Esophagus muscularis mucosa (tissue), 4 donors: ENCODE results near the gene ZC3H10.

Experiments
- CTCF ChIP-seq, 3 experiments: fragments of 200-600 bp in 2 of 3; fragments of 450-650 bp in 1 of 3; sonication (generic) in 2 of 3; IDR thresholded peaks; one replicate each; pipeline ENCODE4 v1.5.1; 2017 to 2019; ENCODE audit warnings: antibody characterized with exemption in 3 of 3, mild to moderate bottlenecking in 2 of 3, moderate library complexity in 1 of 3
- EP300 ChIP-seq: sonication (generic); formaldehyde crosslinking; IDR thresholded peaks from one replicate; pipeline ENCODE4 v1.6.1; 2017; ENCODE audit warnings: antibody characterized with exemption
- POLR2A ChIP-seq: fragments of 450-650 bp; IDR thresholded peaks from one replicate; pipeline ENCODE4 v1.6.1; 2017; ENCODE audit warnings: antibody characterized with exemption, moderate library complexity, mild to moderate bottlenecking, low read depth
- POLR2AphosphoS5 ChIP-seq, 2 donors: sonication (generic); formaldehyde crosslinking; IDR thresholded peaks; one replicate each; pipeline ENCODE4 v1.6.1; 2017; ENCODE audit warnings: antibody characterized with exemption in 2 of 2

GRCh38 chr12:56160193-56160763 lies 42.2 kb downstream of the ZC3H10 start:
- TF ChIP-seq CTCF (IDR thresholded peaks at IDR 0.05) (no peak), POLR2A (no peak), EP300 (no peak), POLR2AphosphoS5 (IDR thresholded peaks at IDR 0.05) (peak in 1 of 2 donors; percentile 44)
